ENCODE data around the gene PDE4B.

DNA sequence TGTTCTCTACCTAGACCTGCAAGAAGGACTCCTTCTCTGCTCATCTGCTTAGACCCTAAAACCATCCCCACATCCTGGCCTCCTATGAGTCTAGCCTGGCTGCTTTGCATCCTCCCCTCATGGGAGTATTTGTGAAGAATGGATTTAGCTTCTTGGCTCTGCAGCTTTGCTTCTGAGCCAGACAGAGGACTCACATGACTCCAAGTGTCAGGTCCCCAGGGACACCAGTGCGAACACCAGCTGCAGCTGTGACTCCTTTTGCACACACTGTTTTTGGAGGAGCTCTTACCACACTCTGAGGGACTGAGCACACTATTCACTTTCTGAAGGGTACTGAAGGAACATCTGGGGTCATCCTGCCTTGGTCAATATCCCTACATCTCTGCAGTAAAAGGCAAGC, 609.5 kb downstream of the PDE4B start:
- TF ChIP-seq, protein P1, sequence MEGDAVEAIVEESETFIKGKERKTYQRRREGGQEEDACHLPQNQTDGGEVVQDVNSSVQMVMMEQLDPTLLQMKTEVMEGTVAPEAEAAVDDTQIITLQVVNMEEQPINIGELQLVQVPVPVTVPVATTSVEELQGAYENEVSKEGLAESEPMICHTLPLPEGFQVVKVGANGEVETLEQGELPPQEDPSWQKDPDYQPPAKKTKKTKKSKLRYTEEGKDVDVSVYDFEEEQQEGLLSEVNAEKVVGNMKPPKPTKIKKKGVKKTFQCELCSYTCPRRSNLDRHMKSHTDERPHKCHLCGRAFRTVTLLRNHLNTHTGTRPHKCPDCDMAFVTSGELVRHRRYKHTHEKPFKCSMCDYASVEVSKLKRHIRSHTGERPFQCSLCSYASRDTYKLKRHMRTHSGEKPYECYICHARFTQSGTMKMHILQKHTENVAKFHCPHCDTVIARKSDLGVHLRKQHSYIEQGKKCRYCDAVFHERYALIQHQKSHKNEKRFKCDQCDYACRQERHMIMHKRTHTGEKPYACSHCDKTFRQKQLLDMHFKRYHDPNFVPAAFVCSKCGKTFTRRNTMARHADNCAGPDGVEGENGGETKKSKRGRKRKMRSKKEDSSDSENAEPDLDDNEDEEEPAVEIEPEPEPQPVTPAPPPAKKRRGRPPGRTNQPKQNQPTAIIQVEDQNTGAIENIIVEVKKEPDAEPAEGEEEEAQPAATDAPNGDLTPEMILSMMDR (optimal IDR thresholded peaks at IDR 0.05 in 1 of 3, IDR thresholded peaks at IDR 0.05 in 1 of 3, conservative IDR thresholded peaks at IDR 0.05 in 1 of 3; ENCODE audit: extremely low read depth in 1 of 3, insufficient read depth in 2 of 3, low read length in 3 of 3) = no peak
- no peak for TF ChIP-seq EZH2 (IDR thresholded peaks at IDR 0.05; ENCODE audit: low read length)

Measured in keratinocyte (primary cell).